ENCODE data around the gene CDT1.

The CDT1 gene

GRCh38 chr16:88772871-88773811, 30.4 kb upstream of the CDT1 start:
- TF ChIP-seq POLR2A (IDR thresholded peaks at IDR 0.05; ENCODE audit: low read depth, low read length): no peak
- FAIRE-seq (no peak), DNase-seq (ENCODE audit: insufficient read length, low spot score) (peak; percentile 86)

DNA sequence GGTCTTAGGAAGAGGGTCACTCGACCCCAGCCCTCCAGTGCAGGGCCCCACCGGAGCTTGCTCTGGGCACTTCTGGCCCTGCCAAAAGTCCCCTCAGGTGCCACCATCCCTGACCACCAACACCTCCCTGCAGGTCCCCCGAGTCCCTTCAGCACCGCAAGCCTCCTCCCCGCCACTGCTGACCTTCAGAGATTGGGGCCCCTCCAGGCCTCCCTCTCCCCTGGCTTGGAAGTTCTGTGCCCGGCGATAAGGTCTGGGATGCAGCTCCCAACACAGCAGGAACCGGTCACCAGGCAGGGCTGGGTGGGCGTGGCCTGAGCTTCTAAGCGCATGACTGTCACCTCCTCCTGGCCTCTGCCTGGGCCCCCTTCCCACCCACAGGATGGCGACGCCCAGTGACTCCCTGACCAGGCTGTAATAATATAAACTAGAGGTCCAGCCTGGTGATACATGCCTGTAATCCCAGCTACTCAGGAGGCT, 29.7 kb upstream of the CDT1 start:
- FAIRE-seq (no peak), DNase-seq (ENCODE audit: insufficient read length, low spot score) (peak; percentile 78)
- no peak for TF ChIP-seq POLR2A (IDR thresholded peaks at IDR 0.05; ENCODE audit: low read depth, low read length)

DNA sequence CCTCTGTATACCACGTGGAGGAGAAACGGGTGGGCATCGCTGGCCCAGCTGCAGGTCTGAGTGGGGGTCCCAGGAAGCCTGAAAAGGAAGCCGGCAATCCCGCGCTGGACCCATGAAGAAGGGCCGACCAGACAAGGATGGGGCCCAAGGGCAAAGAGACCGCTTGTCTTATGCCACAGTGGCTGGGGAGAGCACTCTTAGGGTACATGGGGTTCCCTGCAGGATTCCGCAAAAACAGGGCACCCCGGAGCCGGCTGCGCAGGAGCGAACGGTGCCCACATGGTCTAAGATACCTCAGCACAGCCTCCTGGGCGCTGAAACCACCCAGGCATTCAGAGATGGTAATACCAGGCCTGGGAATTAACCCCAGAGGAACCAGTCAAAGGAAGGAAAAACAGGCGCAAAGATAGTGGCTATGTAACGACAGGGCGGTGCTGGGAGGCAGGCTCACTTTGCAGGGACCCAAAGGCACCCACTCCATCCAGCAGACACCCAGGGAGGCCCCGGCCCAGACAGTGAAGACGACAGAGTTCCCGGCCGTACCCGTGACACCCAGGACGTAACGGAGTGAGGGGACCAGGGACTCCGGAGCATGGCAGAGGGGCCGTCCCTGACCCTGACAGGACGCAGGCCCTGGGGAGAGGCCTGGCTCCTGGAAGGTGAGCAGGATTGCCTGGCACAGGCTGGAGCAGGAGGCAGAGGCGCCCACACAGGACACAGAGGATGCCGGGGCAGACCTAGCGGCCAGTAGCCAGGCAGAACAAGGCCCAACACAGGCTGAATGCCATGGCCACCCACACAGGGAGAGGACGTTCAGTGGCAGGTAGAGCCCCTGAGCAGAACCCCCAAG, 28.8 kb upstream of the CDT1 start:
- DNase-seq (ENCODE audit: insufficient read length, low spot score) (no peak), FAIRE-seq (no peak)
- no peak for TF ChIP-seq POLR2A (IDR thresholded peaks at IDR 0.05; ENCODE audit: low read depth, low read length)

DNA sequence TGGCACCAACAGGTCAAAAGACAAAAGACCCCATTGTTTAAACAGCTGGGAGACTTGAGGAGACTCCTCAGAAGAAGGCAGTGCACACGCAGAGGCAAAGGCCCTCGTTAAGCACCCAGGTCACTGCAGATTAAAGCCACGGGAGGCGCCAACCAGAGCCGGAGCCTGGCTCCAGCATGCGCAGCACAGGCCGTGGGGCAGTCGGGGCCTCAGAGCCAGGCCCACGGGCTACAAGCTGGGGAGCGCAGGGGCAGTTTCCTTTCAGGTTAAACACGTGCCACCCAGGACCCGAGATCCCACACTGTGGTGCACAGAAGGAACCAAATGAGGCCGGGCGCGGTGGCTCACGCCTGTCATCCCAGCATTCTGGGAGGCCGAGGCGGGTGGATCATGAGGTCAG, 27.8 kb upstream of the CDT1 start:
- no peak for FAIRE-seq
- DNase-seq (ENCODE audit: insufficient read length, low spot score): no peak
- no peak for TF ChIP-seq POLR2A (IDR thresholded peaks at IDR 0.05; ENCODE audit: low read depth, low read length)

DNA sequence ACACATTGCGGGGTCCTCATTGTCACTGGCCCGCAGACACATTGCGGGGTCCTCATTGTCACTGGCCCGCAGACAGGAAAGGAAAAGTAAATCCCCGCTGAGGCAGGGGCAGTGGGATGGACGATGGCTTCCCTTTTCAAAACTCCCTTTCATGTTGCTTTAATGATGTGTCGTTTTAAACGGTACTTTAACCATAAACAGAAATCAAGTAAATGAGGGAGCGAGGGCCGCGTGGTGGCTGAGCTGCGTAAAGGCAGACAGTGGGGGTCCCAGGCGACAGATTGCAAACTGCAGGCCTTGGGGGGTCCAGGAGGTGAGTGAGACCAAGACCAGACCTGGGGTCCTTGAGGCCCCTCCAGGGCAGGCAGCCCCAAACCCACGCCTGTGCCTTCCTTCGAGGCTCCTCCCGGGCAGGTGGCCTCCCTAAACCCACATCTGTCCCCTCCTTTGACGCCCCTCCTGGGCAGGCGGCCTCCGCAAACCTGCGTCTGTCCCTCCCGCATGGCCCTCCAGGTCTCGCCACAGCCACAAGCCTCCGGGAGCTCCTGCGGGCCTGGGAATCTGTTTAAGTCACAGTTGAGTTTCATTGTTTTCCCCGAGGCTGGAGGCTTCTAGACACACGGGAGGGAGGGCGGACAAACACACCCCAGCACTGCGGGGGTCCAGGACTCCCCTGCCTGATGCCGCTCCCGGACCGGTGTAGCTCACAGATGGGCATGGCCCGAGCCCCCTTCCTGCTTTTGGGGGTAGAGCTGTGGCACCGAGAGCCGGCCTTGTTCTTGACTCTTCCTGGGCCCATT, 25.9 kb upstream of the CDT1 start:
- FAIRE-seq (no peak), DNase-seq (ENCODE audit: insufficient read length, low spot score) (no peak)
- TF ChIP-seq POLR2A (IDR thresholded peaks at IDR 0.05; ENCODE audit: low read depth, low read length): no peak

DNA sequence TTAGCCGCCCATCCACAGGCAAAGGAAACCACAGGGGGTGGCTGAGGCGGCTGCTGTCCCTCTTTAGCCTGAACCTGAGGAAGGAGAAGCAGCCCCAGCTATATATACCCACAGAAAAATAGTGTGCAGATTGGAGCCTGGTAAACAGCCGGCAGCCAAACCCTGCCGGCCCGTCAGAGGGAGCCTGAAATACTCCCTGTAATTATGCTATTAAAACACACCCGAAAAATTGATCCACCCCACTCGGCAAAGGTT, 25.4 kb upstream of the CDT1 start:
- FAIRE-seq: no peak
- TF ChIP-seq POLR2A (IDR thresholded peaks at IDR 0.05; ENCODE audit: low read depth, low read length): no peak
- no peak for DNase-seq (ENCODE audit: insufficient read length, low spot score)

DNA sequence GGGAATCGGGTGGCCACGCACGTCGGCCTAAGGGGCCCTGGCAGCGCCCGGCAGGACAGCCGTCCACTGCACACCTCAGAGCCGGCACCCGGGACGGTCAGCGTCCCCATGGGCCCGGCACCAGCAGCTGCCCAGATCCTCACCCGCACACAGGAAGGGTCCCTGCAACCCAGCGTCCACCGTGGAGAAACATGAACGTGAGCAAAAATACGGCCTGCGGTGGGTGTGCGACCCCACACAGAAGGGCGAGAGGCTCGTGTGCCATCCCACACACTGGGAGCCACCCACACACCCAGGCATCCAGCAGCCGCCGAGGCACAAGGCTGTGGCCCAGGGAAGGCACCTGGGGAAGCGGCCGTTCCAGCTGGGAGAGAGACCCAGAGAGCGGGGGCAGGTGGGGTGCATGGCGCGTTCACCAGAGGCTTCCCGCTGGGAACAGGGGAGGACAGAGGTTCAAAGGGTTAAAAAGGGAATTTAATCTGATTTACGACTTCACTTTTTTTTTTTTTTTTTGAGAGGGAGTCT, 25.0 kb upstream of the CDT1 start:
- FAIRE-seq: no peak
- no peak for TF ChIP-seq POLR2A (IDR thresholded peaks at IDR 0.05; ENCODE audit: low read depth, low read length)
- DNase-seq (ENCODE audit: insufficient read length, low spot score): no peak

DNA sequence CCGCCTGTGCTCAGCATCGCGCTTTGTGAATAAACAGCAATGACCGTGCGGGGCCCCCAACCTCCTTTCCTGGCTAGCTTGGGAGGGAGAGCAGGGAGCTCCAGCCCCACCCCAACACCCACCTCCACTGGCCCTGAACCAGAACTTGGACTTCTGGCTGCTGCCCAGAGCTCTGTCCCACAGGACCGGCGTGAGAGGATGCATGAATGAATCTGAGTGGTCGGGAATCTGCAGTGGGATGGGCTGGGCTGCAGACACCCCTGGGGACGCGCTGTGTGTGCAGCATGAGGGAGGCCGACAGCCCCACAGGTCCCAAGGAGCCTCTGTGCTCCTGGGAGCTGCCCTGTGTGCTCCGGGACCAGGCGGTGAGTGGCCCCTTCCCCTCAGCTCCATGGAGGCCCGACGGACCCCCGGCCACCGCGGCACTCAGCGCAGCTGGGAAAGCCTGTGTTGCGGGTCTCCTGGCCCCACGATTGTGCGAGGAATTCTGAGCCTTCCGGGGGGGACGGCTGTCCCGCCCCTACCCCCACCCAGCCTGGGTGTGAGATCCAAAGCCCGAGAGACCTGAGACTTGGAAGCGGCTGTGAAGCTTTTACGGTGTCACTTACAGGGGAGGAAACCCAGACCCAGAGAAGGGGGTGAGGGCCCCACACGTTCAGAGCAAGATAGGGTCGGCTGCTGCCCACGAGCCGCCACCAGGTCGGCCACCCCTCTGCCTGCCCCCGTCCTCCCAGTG, 24.0 kb upstream of the CDT1 start:
- FAIRE-seq (no peak), DNase-seq (ENCODE audit: insufficient read length, low spot score) (no peak)
- TF ChIP-seq POLR2A (IDR thresholded peaks at IDR 0.05; ENCODE audit: low read depth, low read length): no peak

DNA sequence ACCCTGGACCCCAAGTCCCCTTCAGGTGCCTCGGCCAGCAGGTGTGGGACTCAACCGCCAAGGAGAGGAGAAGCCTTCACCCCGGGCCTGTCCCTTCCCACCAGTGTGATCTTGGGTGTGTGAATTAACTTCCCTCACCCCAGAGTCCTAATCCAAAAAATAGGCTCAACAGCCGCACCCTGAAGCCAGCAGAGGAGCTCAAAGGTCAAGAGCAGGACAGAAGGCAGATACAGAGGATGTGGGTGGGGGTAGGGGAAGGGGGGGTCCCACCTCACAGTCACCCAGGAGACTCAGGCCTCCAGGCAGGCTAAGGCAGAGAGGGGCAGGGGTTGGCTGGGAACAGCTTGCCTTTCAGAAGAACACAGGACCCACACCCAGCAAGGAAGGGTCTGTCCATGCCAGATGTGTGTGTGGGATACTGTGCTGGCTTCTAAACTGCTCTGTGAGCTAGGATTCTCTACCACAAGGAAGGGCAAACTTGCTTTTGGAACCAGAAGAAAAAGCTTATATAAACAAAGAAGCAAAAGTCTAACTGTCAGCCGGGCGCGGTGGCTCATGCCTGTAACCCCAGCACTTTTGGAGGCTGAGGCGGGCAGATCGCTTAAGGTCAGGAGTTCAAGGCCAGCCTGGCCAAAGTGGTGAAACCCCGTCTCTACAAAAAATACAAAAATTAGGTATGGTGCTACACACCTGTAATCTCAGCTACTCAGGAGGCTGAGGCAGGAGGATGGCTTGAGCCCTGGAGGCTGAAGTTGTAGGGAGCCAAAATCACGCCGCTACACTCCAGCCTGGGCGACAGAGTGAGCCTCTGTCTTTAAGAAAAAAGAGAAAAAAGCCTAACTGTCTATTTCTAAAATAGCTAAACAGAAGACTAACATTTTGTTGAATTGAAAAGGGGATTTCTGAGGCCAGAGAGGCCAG, 23.2 kb upstream of the CDT1 start:
- DNase-seq (ENCODE audit: insufficient read length, low spot score) (no peak), FAIRE-seq (no peak)
- no peak for TF ChIP-seq POLR2A (IDR thresholded peaks at IDR 0.05; ENCODE audit: low read depth, low read length)

GRCh38 chr16:88781140-88782077, 22.2 kb upstream of the CDT1 start:
- DNase-seq (ENCODE audit: insufficient read length, low spot score): no peak
- no peak for TF ChIP-seq POLR2A (IDR thresholded peaks at IDR 0.05; ENCODE audit: low read depth, low read length)

More at GRCh38 chr16:88781140-88782077, 22.2 kb upstream of the CDT1 start:
- no peak for FAIRE-seq
